IPS DF 4.7 (cell line): ENCODE measurements around the gene EPHA3.
A peak's percentile ranks its signal among the peaks of the same experiment; 100 is the strongest.

Source experiments
- DNase-seq: peaks from one replicate; pipeline ENCODE4 v3.0.0-alpha.2; 2013; ENCODE audit warnings: low spot score; ENCODE audit errors: extremely low read depth

Gene EPHA3

GRCh38 chr3:89227634-89228033 lies 120.2 kb downstream of the EPHA3 start:
- no peak for DNase-seq

GRCh38 chr3:89232155-89232554 lies 124.7 kb downstream of the EPHA3 start:
- DNase-seq, result no peak

- no peak for DNase-seq
Measured at GRCh38 chr3:89234620-89235019, 127.2 kb downstream of the EPHA3 start.

GRCh38 chr3:89238846-89239245 lies 131.4 kb downstream of the EPHA3 start:
- DNase-seq, result no peak

- DNase-seq, result no peak
Measured at GRCh38 chr3:89239774-89240173, 132.4 kb downstream of the EPHA3 start.

- no peak for DNase-seq
Measured at GRCh38 chr3:89245612-89246011, 138.2 kb downstream of the EPHA3 start.

GRCh38 chr3:89246326-89246725 lies 138.9 kb downstream of the EPHA3 start:
- DNase-seq, result peak; percentile 49

- no peak for DNase-seq
Measured at GRCh38 chr3:89250742-89251141, 143.3 kb downstream of the EPHA3 start.

GRCh38 chr3:89252016-89252415 lies 144.6 kb downstream of the EPHA3 start:
- DNase-seq, result no peak

- DNase-seq, result no peak
Measured at GRCh38 chr3:89252860-89253259, 145.4 kb downstream of the EPHA3 start.

- no peak for DNase-seq
Measured at GRCh38 chr3:89256395-89256794, 149.0 kb downstream of the EPHA3 start.

GRCh38 chr3:89256882-89257281 lies 149.5 kb downstream of the EPHA3 start:
- no peak for DNase-seq

GRCh38 chr3:89260721-89261120 lies 153.3 kb downstream of the EPHA3 start:
- no peak for DNase-seq

- no peak for DNase-seq
Measured at GRCh38 chr3:89261673-89262072, 154.3 kb downstream of the EPHA3 start.

- DNase-seq, result no peak
Measured at GRCh38 chr3:89262309-89262929, 155.0 kb downstream of the EPHA3 start.

GRCh38 chr3:89264037-89264560 lies 156.7 kb downstream of the EPHA3 start:
- no peak for DNase-seq

GRCh38 chr3:89266074-89266473 lies 158.7 kb downstream of the EPHA3 start:
- DNase-seq, result no peak

- no peak for DNase-seq
Measured at GRCh38 chr3:89268059-89268458, 160.6 kb downstream of the EPHA3 start.

GRCh38 chr3:89270201-89270600 lies 162.8 kb downstream of the EPHA3 start:
- DNase-seq, result no peak

- no peak for DNase-seq
Measured at GRCh38 chr3:89275001-89275400, 167.6 kb downstream of the EPHA3 start.

GRCh38 chr3:89276116-89276515 lies 168.7 kb downstream of the EPHA3 start:
- DNase-seq, result no peak

- DNase-seq, result peak; percentile 84
Measured at GRCh38 chr3:89278302-89279025, 171.0 kb downstream of the EPHA3 start.

GRCh38 chr3:89280301-89280700 lies 172.9 kb downstream of the EPHA3 start:
- no peak for DNase-seq
